ENCODE data around the gene ARHGAP21.
"Not testable (repeated sequence)": the region's sequence is repeated elsewhere in the genome, so short reads cannot be mapped to it uniquely, and the experiment has no call there.

DNA sequence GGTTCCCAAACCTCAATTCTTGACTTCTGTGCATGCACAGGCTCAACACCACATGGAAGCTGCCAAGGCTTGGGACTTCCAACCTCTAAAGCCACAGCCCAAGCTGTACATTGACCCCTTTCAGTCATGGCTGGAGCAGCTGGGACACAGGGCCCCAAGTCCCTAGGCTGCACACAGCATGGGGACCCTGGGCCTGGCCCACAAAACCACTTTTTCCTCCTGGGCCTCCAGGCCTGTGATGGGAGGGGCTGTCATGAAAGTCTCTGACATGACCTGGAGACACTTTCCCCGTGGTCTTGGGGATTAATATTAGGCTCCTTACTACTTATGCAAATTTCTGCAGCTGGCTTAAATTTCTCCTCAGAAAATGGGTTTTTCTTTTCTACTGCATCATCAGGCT is 41.3 kb upstream of the ARHGAP21 start:
- TF ChIP-seq, protein P1, sequence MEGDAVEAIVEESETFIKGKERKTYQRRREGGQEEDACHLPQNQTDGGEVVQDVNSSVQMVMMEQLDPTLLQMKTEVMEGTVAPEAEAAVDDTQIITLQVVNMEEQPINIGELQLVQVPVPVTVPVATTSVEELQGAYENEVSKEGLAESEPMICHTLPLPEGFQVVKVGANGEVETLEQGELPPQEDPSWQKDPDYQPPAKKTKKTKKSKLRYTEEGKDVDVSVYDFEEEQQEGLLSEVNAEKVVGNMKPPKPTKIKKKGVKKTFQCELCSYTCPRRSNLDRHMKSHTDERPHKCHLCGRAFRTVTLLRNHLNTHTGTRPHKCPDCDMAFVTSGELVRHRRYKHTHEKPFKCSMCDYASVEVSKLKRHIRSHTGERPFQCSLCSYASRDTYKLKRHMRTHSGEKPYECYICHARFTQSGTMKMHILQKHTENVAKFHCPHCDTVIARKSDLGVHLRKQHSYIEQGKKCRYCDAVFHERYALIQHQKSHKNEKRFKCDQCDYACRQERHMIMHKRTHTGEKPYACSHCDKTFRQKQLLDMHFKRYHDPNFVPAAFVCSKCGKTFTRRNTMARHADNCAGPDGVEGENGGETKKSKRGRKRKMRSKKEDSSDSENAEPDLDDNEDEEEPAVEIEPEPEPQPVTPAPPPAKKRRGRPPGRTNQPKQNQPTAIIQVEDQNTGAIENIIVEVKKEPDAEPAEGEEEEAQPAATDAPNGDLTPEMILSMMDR (IDR thresholded peaks at IDR 0.05): not testable (repeated sequence)
- TF ChIP-seq POLR2A (IDR thresholded peaks at IDR 0.05): not testable (repeated sequence)

All from heart left ventricle (tissue), 13 donors.